Activated CD4-positive, alpha-beta T cell treated with anti-CD3 and anti-CD28 coated beads, Interleukin-2, amount 10 ng/mL, durations not matched to agents 24 days and 14 days (primary cell): Measurements from ENCODE around the gene PDE3A. TPM values are rescaled to one million over a fixed set of nuclear protein-coding genes. Genes with fewer than 3 reads are reported as not detected.
"Not testable (repeated sequence)": the region's sequence is repeated elsewhere in the genome, so short reads cannot be mapped to it uniquely, and the experiment has no call there.

ENCODE experiments used
- DNase-seq: peaks from one replicate; pipeline ENCODE4 v3.0.0; 2022
- H3K27ac Mint-ChIP-seq: one replicate; pipeline ENCODE4 v1.8.0; 2022; ENCODE audit warnings: mild to moderate bottlenecking, mixed read lengths
- H3K27me3 Mint-ChIP-seq: one replicate; pipeline ENCODE4 v1.8.0; 2022; ENCODE audit warnings: mixed read lengths
- H3K36me3 Mint-ChIP-seq: one replicate; pipeline ENCODE4 v1.8.0; 2022; ENCODE audit warnings: low read depth, mild to moderate bottlenecking, mixed read lengths
- H3K4me1 Mint-ChIP-seq: one replicate; pipeline ENCODE4 v1.8.0; 2021; ENCODE audit warnings: mixed read lengths
- H3K4me3 Mint-ChIP-seq: one replicate; pipeline ENCODE4 v1.8.0; 2022; ENCODE audit warnings: mild to moderate bottlenecking, moderate library complexity, mixed read lengths
- H3K9me3 Mint-ChIP-seq: one replicate; pipeline ENCODE4 v1.8.0; 2021; ENCODE audit warnings: mixed read lengths
- intact Hi-C: fragments of 100-400 bp; cut with micrococcal nuclease; formaldehyde crosslinking; loops from one replicate; pipeline ENCODE4 v1.15.1; 2023
- total RNA-seq: library from RNA; stranded (reverse); gene quantifications from 2 replicates; pipeline ENCODE4 v1.2.3, GENCODE V29; 2022

Gene PDE3A
- total RNA-seq, 1 donor from 2014 or later: not detected

DNA sequence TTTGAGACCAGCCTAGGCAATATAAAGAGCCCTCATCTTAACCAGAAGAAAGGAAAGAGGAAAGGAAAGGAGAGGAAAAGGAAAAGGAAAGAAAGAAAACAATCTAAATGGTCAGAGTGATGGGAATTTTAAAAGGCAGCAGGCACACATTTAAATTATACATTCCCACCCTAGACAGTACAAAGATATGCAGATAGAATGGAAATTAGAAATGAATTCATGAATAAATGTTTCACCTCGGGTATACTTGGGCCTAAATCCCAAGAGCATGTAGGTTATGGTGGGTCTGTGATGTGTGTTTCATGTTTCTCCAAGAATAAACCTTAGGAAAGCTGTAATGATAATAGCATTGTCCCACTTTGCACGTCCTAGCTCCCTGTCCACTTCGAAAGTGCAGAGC lies 222.2 kb downstream of the PDE3A start:
- DNase-seq: no peak
- Mint-ChIP-seq H3K4me3 (no peak overlapping the region), H3K27ac (no peak overlapping the region), H3K27me3 (no peaks in the 10 kb centered on the region), H3K36me3 (no peaks in the 10 kb centered on the region), H3K9me3 (no peaks in the 10 kb centered on the region), H3K4me1 (no peaks in the 10 kb centered on the region)
- intact Hi-C loops: no loop called here

DNA sequence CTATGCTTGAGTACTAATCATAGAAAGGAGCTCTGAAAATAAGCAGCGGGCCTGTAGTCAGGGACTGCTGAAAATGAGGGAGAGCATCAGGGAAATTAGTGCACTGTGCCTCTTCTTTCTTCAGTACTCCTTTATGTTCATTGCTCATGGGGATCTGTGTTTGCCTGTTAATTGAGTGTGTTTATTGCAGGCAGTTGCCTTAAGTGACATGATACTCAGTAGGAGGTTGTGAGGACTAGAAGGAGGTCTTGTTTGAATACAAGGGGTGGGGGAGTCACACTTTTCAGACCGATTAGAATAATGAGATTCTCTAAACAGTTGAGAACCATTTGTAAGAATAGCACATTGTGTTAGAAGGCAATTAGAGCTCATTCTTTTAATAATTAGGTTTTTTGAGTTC lies 224.2 kb downstream of the PDE3A start:
- intact Hi-C loops: no loop called here
- no peak overlapping the region for H3K4me3 Mint-ChIP-seq
- no peaks in the 10 kb centered on the region for H3K27me3 Mint-ChIP-seq
- no peaks in the 10 kb centered on the region for H3K36me3 Mint-ChIP-seq
- no peaks in the 10 kb centered on the region for H3K4me1 Mint-ChIP-seq
- no peak overlapping the region for H3K27ac Mint-ChIP-seq
- DNase-seq: no peak
- no peaks in the 10 kb centered on the region for H3K9me3 Mint-ChIP-seq

DNA sequence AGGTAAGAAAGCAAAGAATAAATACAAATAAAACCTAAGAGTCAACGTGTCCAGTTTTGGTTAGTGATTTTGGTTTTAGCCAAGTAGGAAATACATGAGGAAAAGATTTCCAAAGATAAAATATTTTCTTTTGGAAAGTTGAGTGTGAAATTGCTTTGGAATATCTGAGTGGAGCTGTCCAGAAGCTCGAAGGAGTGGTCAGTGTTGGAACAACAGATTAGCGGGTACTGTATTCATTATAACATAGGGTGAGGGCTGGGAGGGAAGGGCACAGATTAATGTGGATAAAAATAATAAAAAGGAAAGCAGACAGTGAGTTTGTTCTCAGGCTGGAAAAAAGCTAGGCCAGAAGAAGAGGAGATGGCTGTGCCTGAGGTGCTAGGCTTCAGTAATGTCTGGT lies 225.3 kb downstream of the PDE3A start:
- Mint-ChIP-seq H3K4me1 (no peaks in the 10 kb centered on the region), H3K4me3 (no peak overlapping the region), H3K27ac (no peak overlapping the region), H3K27me3 (no peaks in the 10 kb centered on the region), H3K36me3 (no peaks in the 10 kb centered on the region), H3K9me3 (no peaks in the 10 kb centered on the region)
- no peak for DNase-seq
- intact Hi-C loops: no loop called here

DNA sequence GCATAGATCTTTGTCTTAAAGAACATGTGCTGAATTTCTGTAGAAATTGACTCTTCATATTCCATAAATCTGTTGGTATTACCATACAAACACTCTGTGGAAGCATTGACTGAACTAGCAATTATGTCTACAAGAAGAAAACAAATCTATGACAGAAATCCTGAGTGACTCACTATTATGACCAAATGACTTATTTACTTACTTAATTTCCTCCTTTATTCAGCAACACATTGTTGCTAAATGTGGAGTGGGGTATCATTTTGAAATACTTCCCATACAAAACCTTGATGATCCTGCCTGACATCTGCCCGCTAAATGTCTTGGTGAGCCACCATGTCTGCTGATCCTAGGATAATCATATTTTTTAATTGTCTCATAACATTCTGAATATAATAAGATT lies 227.7 kb downstream of the PDE3A start:
- no peak overlapping the region for H3K4me3 Mint-ChIP-seq
- H3K27me3 Mint-ChIP-seq: no peaks in the 10 kb centered on the region
- H3K27ac Mint-ChIP-seq: no peak overlapping the region
- no peaks in the 10 kb centered on the region for H3K36me3 Mint-ChIP-seq
- intact Hi-C loops: no loop called here
- H3K9me3 Mint-ChIP-seq: no peaks in the 10 kb centered on the region
- no peak for DNase-seq
- H3K4me1 Mint-ChIP-seq: no peaks in the 10 kb centered on the region

DNA sequence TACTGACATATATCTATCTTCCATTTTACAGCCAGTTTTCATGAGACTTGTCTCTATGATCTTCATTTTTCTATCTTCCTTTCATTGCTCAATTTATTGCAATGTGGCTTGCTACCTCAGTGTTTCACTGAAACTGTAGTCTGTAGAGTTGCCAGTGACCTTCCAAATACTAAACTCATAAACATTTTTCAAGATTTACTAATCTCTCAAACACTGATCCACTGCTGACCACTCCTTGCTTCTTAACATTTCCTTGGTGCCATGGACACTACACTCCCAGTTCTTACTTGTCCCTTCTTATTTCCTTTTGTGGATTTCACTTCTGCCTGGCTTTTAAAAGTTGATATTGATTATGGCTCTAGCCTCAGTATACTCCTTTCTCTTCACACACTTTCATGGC lies 231.4 kb downstream of the PDE3A start:
- Mint-ChIP-seq H3K36me3 (no peaks in the 10 kb centered on the region), H3K4me1 (no peaks in the 10 kb centered on the region), H3K9me3 (no peaks in the 10 kb centered on the region), H3K27me3 (no peaks in the 10 kb centered on the region), H3K27ac (no peak overlapping the region), H3K4me3 (no peak overlapping the region)
- DNase-seq: no peak
- intact Hi-C loops: no loop called here

DNA sequence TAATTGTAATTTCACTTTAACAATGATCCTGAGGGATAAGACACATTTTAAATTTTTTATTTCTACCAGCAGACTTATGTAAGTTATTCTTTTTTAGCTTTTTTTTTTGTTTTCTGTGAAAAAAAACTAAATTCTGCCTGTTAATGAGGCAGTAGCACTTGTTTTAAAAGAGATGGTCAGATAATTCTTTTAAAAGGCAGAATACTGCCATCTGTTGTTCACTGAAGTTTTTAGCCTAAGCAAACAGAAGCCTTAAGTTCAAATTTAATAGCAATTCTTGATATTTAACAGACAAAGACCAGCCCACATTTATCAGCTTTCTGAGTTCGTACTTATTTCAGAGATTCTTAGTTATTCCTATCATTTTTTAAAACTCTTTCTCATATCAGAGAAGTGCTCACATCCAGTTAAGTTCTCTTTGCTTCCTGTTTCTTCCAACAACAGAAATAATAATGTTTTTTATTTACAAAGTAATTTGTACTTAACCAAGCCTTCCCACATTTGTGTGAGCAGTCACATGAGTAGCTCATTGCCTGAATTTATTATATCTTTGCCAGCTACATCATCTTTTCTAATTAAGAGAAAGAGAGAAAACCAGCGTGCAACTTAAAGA lies 233.4 kb downstream of the PDE3A start:
- H3K27ac Mint-ChIP-seq: no peak overlapping the region
- intact Hi-C loops: no loop called here
- no peaks in the 10 kb centered on the region for H3K9me3 Mint-ChIP-seq
- H3K4me1 Mint-ChIP-seq: no peaks in the 10 kb centered on the region
- no peak overlapping the region for H3K4me3 Mint-ChIP-seq
- no peak for DNase-seq
- no peaks in the 10 kb centered on the region for H3K27me3 Mint-ChIP-seq
- no peaks in the 10 kb centered on the region for H3K36me3 Mint-ChIP-seq

DNA sequence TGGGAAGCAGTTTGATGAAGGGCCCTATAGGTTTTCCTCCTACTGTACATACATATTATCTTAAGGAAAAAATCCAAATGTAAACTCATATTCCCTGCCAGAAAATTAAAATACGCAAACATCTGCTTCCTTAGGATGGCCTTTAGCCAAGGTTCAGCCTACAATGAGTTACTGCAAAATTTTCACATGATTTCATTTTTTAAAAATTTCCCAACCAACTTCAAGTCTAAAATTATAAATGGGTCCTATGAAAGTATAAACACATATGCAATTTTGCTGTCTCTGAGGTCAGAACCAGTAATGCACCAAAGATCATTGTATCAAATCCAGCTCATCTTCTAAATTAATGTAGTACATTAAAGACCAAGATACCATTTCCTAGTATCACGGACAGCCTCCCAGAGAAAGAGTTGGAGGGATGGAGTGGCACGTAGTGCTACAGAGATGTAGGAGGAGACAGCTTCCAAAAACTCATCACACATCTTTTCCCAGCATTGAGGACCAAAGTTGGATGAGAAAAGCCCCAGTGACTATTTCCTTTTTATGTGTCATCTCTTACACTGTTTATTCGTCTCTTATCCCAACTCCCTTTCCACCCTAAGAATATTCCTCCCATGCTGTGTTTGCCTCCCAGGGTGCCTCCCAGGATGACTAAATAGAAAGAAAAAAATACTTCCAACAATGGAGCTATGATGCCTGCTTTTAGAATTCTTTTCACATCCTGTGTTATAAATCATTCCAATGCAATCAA lies 234.5 kb downstream of the PDE3A start:
- Mint-ChIP-seq H3K9me3 (no peaks in the 10 kb centered on the region), H3K27ac (no peak overlapping the region), H3K27me3 (no peaks in the 10 kb centered on the region), H3K36me3 (no peaks in the 10 kb centered on the region), H3K4me1 (no peaks in the 10 kb centered on the region), H3K4me3 (no peak overlapping the region)
- intact Hi-C loops: no loop called here
- no peak for DNase-seq

DNA sequence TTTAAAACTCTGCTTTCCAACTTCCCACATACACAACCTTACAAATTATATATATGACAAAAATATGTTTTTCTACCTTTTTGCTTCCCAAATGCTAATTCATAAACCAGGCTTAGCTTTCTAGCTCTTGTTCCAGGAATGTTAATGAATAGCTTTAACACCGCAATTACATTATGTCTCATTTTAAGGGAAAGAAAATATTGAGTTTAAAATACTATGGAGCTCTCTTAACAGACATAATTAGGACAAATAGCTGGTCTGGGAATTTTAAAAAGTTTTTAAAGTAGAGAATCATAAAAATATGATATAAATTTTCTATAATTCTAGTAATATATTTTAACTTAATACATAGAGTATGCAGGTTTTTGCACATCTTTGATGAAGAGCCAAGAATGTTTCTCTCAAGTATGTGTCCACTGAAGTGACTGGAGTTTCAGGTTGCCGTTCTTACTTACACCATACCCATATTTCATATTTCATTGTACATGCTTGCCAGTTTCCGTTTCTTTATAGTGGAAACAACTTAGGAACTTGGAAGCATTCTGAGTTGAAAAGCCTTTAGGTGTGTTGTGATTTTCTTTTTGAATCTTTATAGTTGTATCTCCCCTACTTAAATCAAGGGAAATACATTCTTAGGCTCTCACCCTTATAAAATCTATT lies 236.2 kb downstream of the PDE3A start:
- intact Hi-C loops: no loop called here
- Mint-ChIP-seq H3K4me3 (no peak overlapping the region), H3K27ac (no peak overlapping the region), H3K4me1 (no peaks in the 10 kb centered on the region), H3K9me3 (no peaks in the 10 kb centered on the region), H3K36me3 (no peaks in the 10 kb centered on the region), H3K27me3 (no peaks in the 10 kb centered on the region)
- DNase-seq: no peak

DNA sequence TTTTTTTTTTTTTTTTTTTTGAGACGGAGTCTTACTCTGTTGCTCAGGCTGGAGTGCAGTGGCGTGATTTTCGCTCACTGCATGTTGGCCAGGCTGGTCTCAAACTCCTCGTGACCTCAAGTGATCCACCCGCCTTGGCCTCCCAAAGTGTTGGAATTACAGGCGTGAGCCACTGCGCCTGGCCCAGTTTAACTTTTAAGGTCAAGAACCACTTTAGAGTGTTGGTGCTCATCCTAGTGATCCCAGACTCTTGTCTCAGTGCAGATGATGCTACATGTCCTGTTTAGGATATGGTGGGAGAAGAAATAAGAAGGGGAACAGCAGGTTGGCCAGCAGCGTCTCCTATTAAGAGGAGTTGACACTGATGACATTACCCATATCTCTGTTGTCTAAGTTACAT lies 246.7 kb downstream of the PDE3A start:
- H3K4me1 Mint-ChIP-seq, H3K27me3 Mint-ChIP-seq, H3K27ac Mint-ChIP-seq, H3K36me3 Mint-ChIP-seq, H3K4me3 Mint-ChIP-seq, DNase-seq, intact Hi-C loops, H3K9me3 Mint-ChIP-seq: not testable (repeated sequence)

DNA sequence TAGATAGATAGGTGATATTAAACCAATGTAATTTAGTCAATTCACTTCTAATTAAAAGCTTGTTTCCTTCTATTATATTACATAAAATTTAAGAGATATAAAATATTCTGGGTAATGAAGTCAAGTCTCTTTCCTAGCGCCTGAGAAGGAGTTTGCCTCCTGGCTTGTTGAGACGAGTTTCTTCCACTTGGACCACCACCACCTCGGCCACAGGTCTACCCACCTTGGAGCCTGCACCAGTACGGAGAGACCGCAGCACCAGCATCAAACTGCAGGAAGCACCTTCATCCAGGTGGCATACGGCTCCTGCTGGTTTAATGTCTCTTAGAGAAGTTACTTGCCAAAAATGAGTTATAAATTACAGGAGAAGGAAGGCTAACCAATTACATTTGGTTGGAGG lies 247.8 kb downstream of the PDE3A start:
- Mint-ChIP-seq H3K27me3 (no peaks in the 10 kb centered on the region), H3K36me3 (no peaks in the 10 kb centered on the region), H3K27ac (no peak overlapping the region), H3K9me3 (no peaks in the 10 kb centered on the region), H3K4me1 (no peaks in the 10 kb centered on the region), H3K4me3 (no peak overlapping the region)
- intact Hi-C loops: no loop called here
- DNase-seq: no peak

DNA sequence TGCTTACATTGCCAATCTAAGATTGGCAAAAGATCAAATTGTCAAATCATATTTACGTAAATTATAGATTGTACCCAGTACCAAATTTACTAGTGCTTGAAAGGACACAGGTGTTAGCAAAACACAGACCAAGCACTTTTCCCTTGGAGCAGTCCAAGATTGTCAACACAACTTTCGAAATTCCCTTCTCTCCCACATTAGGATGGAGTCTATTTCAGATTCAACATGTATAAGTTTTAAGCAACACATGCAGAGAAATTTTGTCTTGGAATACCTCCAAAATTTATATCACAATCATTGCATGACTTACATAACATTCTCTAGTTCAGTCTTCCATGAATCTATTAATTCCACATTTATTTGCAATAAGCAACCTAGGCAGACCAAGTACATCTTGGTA lies 251.9 kb downstream of the PDE3A start:
- no peaks in the 10 kb centered on the region for H3K4me1 Mint-ChIP-seq
- no peak overlapping the region for H3K4me3 Mint-ChIP-seq
- DNase-seq: no peak
- intact Hi-C loops: no loop called here
- H3K9me3 Mint-ChIP-seq: no peaks in the 10 kb centered on the region
- no peaks in the 10 kb centered on the region for H3K36me3 Mint-ChIP-seq
- H3K27me3 Mint-ChIP-seq: no peaks in the 10 kb centered on the region
- no peak overlapping the region for H3K27ac Mint-ChIP-seq

DNA sequence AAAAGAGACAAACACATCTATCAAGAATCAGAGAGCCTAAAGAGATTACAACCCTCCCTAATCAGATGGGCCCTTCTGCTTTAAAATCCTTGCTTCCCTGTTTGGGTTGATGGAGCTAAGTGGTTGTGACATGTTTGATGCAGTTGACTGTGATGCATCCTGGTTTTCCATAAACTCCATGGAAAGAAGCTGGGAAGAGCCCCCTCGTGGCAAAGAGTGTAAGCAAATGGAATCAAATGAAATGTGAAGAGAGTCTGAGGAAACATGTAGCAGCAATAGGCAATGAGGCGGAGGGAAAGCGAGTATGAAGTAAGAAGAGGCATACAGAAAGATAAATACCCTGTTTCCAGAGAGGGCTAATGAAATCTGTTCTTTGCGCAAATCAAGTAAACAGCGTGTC lies 256.4 kb downstream of the PDE3A start:
- intact Hi-C loops: no loop called here
- DNase-seq: no peak
- Mint-ChIP-seq H3K4me1 (no peaks in the 10 kb centered on the region), H3K36me3 (no peaks in the 10 kb centered on the region), H3K9me3 (no peaks in the 10 kb centered on the region), H3K27me3 (no peaks in the 10 kb centered on the region), H3K4me3 (no peak overlapping the region), H3K27ac (no peak overlapping the region)

DNA sequence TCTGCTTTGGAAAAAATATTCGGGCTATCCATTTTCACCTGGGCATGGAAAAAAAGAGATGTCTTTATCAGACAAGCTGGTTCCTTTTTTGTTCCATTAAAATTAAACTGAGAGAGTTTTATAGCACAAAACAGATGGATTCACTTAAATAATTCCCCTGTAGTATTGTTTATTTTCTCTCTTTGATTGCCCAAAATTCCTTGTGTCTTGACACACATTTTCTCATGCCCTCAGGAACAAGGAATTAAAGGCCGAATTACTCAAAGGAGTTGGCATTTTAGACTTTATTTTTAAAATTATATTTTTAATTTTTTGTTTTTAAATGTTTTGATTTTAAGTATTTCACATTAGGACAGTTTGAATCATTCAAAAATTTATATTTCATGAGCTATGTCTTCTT lies 257.2 kb downstream of the PDE3A start:
- Mint-ChIP-seq H3K27ac (no peak overlapping the region), H3K4me3 (no peak overlapping the region), H3K9me3 (no peaks in the 10 kb centered on the region), H3K4me1 (no peaks in the 10 kb centered on the region), H3K27me3 (no peaks in the 10 kb centered on the region), H3K36me3 (no peaks in the 10 kb centered on the region)
- intact Hi-C loops: no loop called here
- no peak for DNase-seq

DNA sequence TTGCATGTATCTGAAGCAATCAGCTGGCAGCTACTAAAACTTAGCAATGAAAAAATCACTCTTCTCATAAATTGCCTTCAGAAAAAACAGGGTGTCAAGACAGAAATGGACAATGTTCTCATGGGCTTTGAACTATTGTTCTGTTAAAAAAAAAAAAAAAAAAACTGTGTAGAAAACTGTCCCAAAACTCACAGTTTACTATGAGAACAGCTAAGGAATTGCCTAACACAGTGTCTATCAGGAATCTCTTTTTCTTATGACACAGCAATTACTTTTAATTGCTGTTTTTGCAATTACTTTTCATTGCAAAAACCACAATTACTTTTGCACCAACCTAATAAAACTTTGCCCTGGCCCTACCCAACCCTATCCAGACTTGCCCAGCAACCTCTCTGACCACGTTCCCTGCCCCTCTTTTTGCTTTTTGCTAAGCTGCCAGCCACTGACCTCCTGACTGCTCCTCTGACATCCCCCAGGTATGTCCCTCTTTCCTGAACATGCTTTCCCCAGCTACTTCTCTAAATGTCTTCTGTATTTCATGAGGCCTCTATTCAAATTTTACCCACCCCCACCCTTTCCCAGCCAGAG lies 258.8 kb downstream of the PDE3A start:
- Mint-ChIP-seq H3K9me3 (no peaks in the 10 kb centered on the region), H3K4me1 (no peaks in the 10 kb centered on the region), H3K27me3 (no peaks in the 10 kb centered on the region), H3K36me3 (no peaks in the 10 kb centered on the region), H3K27ac (no peak overlapping the region), H3K4me3 (no peak overlapping the region)
- intact Hi-C loops: no loop called here
- no peak for DNase-seq
